Muscle of leg (tissue), 11 donors: ENCODE data around the gene CDH13. TPM values are rescaled to one million over a fixed set of nuclear protein-coding genes. Genes with fewer than 3 reads are reported as not detected.

Experiments
- DNase-seq: peaks from one replicate; pipeline ENCODE4 v3.0.0; 2013
- H3K27ac ChIP-seq: one replicate; pipeline ENCODE4 v1.5.1; 2013; ENCODE audit warnings: mild to moderate bottlenecking, low read length, control low read depth
- H3K27me3 ChIP-seq: one replicate; pipeline ENCODE4 v1.6.1; 2013; ENCODE audit warnings: low read length; ENCODE audit not compliant: control insufficient read depth, insufficient read depth
- H3K36me3 ChIP-seq: one replicate; pipeline ENCODE4 v1.6.1; 2013; ENCODE audit warnings: low read length; ENCODE audit not compliant: control insufficient read depth, insufficient read depth
- H3K4me1 ChIP-seq: one replicate; pipeline ENCODE4 v1.6.1; 2013; ENCODE audit warnings: low read length; ENCODE audit not compliant: control insufficient read depth, insufficient read depth
- H3K4me3 ChIP-seq: one replicate; pipeline ENCODE4 v1.5.1; 2013; ENCODE audit warnings: low read length, control low read depth
- H3K9me3 ChIP-seq: replicated peaks from 2 replicates; pipeline ENCODE4 v1.6.1; 2013; ENCODE audit warnings: low read depth, low read length; ENCODE audit not compliant: control insufficient read depth
- WGBS: methylation state at CpG from one replicate; pipeline ENCODE4 v1.1.5; 2013; ENCODE audit warnings: missing lambda C conversion rate; ENCODE audit not compliant: insufficient coverage; 5-methylcytosine and 5-hydroxymethylcytosine counted together
- polyA plus RNA-seq, 8 donors: library from polyadenylated mRNA; unstranded; fragments of 120-200 nt; gene quantifications; one replicate each; pipeline versions ENCODE4 v1.2.1 to v1.2.3, GENCODE V29; 2013; ENCODE audit warnings: inconsistent platforms in 1 of 8, low replicate concordance in 1 of 8; ENCODE audit not compliant: insufficient read length in 8 of 8, insufficient read depth in 1 of 8
- total RNA-seq: library from RNA; stranded (reverse); fragments of 120-200 nt; gene quantifications from one replicate; pipeline ENCODE4 v1.2.4, GENCODE V29; 2013

The CDH13 gene
- total and polyA plus RNA-seq, 9 donors, result 30.5 to 55.7 (median 47.9) TPM

- no peak overlapping the region for H3K4me3 ChIP-seq
- H3K4me1 ChIP-seq, result no peaks in the 10 kb centered on the region
- H3K9me3 ChIP-seq, result no peaks in the 10 kb centered on the region
- no peaks in the 10 kb centered on the region for H3K27me3 ChIP-seq
- H3K36me3 ChIP-seq, result no peaks in the 10 kb centered on the region
- 100% methylated on average over 1 of the region's 4 CpGs for WGBS
- no peak for DNase-seq
- no peak overlapping the region for H3K27ac ChIP-seq
These were observed 550.0 kb downstream of the CDH13 start for GRCh38 chr16:83176802-83177201.

DNA sequence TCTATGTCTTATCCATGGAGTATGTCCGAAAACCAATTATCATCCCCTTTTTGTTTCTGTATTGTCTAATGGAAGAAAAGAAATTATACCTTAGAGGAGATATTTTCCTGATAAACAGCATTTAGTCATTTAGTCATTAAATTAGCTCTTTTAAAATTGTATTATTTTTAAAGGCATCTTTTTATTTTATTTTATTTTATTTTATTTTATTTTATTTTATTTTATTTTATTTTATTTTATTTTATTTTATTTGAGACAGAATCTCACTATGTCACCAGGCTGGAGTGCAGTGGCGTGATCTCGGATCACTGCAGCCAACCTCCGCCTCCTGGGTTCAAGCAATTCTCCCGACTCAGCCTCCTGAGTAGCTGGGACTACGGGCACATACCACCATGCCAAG is 559.1 kb downstream of the CDH13 start:
- no CpG with 5 or more reads among the region's 6 CpGs for WGBS
- H3K4me3 ChIP-seq, result no peak overlapping the region
- H3K27ac ChIP-seq, result no peak overlapping the region
- no peaks in the 10 kb centered on the region for H3K9me3 ChIP-seq
- DNase-seq, result no peak
- H3K27me3 ChIP-seq, result peaks cover 2% of the 10 kb centered on the region
- H3K36me3 ChIP-seq, result no peaks in the 10 kb centered on the region
- no peaks in the 10 kb centered on the region for H3K4me1 ChIP-seq

GRCh38 chr16:83187405-83187804 is 560.6 kb downstream of the CDH13 start:
- Histone ChIP-seq H3K27ac (no peak overlapping the region), H3K9me3 (no peaks in the 10 kb centered on the region), H3K4me3 (no peak overlapping the region), H3K36me3 (no peaks in the 10 kb centered on the region), H3K27me3 (peaks cover 2% of the 10 kb centered on the region), H3K4me1 (no peaks in the 10 kb centered on the region)
- DNase-seq, result no peak
- WGBS, result 43% methylated on average over 1 of the region's 3 CpGs

DNA sequence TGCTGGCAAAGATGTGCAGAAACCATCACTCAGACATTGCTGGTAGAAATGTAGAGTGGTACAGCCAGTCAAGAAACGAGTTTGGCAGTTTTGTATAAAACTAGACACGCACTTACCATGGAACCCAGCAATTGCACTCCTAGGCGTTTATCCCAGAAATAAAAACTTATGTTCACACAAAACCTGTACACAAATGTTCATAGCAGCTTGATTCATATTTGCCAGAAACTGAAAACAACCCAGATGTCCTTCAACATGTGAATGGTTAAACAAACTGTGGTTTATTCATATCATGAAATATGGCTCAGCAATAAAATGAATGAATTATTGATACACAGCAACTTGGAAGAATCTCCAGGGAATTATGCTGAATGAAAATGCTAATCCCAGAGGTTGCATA is 570.0 kb downstream of the CDH13 start:
- DNase-seq, result no peak
- Histone ChIP-seq H3K27me3 (no peaks in the 10 kb centered on the region), H3K4me1 (no peaks in the 10 kb centered on the region), H3K4me3 (no peak overlapping the region), H3K27ac (no peak overlapping the region), H3K36me3 (no peaks in the 10 kb centered on the region), H3K9me3 (no peaks in the 10 kb centered on the region)
- WGBS, result 100% methylated on average over 1 of the region's 3 CpGs

- no CpG with 5 or more reads among the region's 5 CpGs for WGBS
- H3K36me3 ChIP-seq, result no peaks in the 10 kb centered on the region
- no peaks in the 10 kb centered on the region for H3K27me3 ChIP-seq
- no peaks in the 10 kb centered on the region for H3K4me1 ChIP-seq
- H3K4me3 ChIP-seq, result no peak overlapping the region
- no peak for DNase-seq
- no peak overlapping the region for H3K27ac ChIP-seq
- no peaks in the 10 kb centered on the region for H3K9me3 ChIP-seq
These were observed 570.7 kb downstream of the CDH13 start for GRCh38 chr16:83197450-83197849.

DNA sequence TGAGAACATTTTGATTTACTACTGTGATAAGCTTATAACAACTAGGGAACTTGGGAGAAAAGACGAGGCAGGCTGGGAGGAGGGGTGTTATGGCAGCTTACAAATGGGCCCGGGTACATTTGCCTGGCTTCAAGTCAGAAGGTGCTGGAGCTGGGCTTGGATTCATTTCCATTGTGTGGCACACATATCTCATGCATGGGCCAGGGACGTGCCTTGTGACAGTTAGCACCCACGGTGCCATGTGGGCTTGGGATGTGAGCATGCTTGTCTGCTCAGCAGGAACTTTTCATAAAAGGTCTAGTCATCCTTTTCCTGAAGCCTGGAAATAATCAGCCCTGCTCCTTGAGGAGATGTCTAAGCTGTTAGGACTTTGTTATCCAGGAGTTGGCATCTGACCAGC is 572.2 kb downstream of the CDH13 start:
- Histone ChIP-seq H3K27ac (no peak overlapping the region), H3K9me3 (no peaks in the 10 kb centered on the region), H3K27me3 (no peaks in the 10 kb centered on the region), H3K4me3 (no peak overlapping the region), H3K36me3 (no peaks in the 10 kb centered on the region), H3K4me1 (no peaks in the 10 kb centered on the region)
- WGBS, result 57% methylated on average over 3 of the region's 4 CpGs
- DNase-seq, result no peak

GRCh38 chr16:83200005-83200779 is 573.4 kb downstream of the CDH13 start:
- H3K4me3 ChIP-seq, result no peak overlapping the region
- no peaks in the 10 kb centered on the region for H3K4me1 ChIP-seq
- no peaks in the 10 kb centered on the region for H3K9me3 ChIP-seq
- no peak overlapping the region for H3K27ac ChIP-seq
- no peaks in the 10 kb centered on the region for H3K27me3 ChIP-seq
- DNase-seq, result peak; percentile 6
- no peaks in the 10 kb centered on the region for H3K36me3 ChIP-seq
- 64% methylated on average over 10 of the region's 13 CpGs for WGBS

DNA sequence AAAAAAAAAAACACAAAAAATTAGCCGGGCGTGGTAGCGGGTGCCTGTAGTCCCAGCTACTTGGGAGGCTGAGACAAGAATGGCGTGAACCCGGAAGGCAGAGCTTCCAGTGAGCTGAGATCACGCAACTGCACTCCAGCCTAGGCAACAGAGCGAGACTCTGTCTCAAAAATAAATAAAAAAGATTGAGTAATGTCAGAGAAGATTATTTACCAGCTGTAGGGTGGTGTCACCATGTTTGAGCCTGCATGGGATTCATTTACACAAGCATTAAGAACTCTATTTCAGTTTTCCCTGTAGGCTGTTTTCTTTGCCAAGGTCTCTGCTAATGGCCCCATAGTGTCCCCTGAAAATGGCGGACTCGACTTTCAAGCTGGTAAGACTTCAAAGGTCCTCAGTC is 575.0 kb downstream of the CDH13 start:
- DNase-seq, result no peak
- no peaks in the 10 kb centered on the region for H3K36me3 ChIP-seq

DNA sequence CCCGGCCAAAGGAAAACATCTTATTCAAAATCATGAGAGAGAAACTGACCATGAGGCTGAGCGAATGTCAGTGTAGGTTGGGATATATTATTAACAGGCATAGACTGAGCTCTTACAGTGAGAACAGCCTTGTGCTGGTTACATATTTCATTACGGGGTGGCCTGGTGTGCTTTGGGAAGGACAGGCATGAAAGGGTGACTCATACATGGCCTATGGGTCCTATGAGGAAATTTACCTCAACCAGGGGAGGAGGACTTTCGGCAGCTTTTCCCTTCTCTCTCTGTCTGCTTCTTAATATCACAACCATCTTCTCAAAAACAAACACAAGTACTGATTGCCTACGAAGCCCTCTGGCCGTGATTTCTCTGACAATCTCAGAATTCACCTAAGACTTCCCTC is 579.1 kb downstream of the CDH13 start:
- Histone ChIP-seq H3K27me3 (no peaks in the 10 kb centered on the region), H3K4me1 (no peaks in the 10 kb centered on the region), H3K9me3 (no peaks in the 10 kb centered on the region), H3K27ac (no peak overlapping the region), H3K36me3 (no peaks in the 10 kb centered on the region), H3K4me3 (no peak overlapping the region)
- WGBS, result 73% methylated on average over 6 of the region's 6 CpGs
- no peak for DNase-seq

More for the DNA sequence above, 575.0 kb downstream of the CDH13 start:
- no peaks in the 10 kb centered on the region for H3K4me1 ChIP-seq
- WGBS, result 88% methylated on average over 8 of the region's 9 CpGs
- H3K27me3 ChIP-seq, result no peaks in the 10 kb centered on the region
- H3K4me3 ChIP-seq, result no peak overlapping the region
- no peaks in the 10 kb centered on the region for H3K9me3 ChIP-seq
- no peak overlapping the region for H3K27ac ChIP-seq

DNA sequence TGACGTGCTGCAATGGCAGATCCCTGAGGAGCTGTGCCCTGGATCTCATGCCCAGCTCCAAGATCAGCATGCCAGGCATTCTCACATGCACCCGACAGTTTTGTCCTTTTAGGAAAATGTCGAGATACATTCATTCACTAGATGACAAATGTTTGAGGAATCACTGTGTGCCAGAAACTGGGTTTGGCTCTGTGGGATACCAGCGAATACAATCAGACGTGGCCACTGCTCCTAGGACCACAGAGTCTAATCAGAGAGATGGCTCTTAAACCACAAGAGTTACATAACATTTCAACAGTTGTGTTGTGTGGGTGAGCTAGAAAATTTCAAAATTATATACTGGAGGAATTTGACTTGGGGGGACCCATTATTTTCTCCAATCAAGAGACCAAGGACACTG is 579.7 kb downstream of the CDH13 start:
- WGBS, result 76% methylated on average over 3 of the region's 5 CpGs
- Histone ChIP-seq H3K4me1 (no peaks in the 10 kb centered on the region), H3K27me3 (no peaks in the 10 kb centered on the region), H3K4me3 (no peak overlapping the region), H3K9me3 (no peaks in the 10 kb centered on the region), H3K27ac (no peak overlapping the region), H3K36me3 (no peaks in the 10 kb centered on the region)
- no peak for DNase-seq

GRCh38 chr16:83211711-83212110 is 584.9 kb downstream of the CDH13 start:
- Histone ChIP-seq H3K27me3 (no peaks in the 10 kb centered on the region), H3K4me3 (no peak overlapping the region), H3K27ac (no peak overlapping the region), H3K36me3 (no peaks in the 10 kb centered on the region), H3K9me3 (no peaks in the 10 kb centered on the region), H3K4me1 (peaks cover 3% of the 10 kb centered on the region)
- WGBS, result 73% methylated on average over 3 of the region's 6 CpGs
- peak; percentile 4 for DNase-seq
